Fibroblast of skin of right biceps (primary cell): ENCODE measurements around the gene CCDC158.
"Not testable (repeated sequence)": the region's sequence is repeated elsewhere in the genome, so short reads cannot be mapped to it uniquely, and the experiment has no call there.

Experiments
- DNase-seq: peaks from one replicate; pipeline ENCODE4 v3.0.0-alpha.2; 2013

CCDC158 gene

DNA sequence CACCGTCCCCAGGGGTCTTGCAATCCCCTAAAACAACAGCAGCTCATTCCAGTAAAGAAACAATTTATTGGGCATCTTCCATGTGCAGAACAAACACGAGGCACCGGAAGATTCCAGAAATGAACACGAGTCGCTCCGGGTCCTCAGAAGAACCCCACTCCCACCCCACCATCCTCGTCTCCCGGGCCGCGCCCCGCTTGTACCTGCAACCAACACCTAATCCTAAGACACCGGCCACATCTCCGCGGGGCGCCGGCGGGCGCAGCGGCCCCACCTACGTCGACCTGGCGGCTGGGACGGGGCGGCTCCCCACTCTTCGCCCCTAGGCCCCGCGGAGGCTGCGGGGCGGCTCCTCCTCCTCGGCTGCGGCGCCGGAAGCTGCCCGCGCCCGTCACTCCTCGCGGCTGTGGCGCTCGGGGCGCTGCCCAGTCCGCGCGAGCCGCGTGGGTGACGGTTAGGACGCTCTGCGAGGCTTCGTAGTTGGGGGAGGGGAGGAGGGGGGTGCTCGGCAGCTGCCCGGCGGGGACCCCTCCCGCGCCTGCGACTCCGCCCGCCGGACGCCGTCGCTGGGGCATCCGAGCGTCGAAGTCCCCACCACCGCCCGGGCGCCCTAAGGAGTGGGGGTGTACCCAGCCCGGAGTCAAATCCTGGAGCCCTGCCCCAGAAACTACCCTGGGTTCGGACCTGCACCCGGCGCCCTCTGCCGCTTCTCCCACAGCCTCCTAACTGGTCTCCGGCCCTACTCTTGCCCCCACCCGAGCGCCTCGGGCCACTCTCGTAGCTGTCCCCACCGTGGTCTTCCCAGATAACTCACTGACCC lies at the start of gene CCDC158:
CCDC158 (minus strand) TSS at position 380 of the 820 bp plus-strand sequence. CDS start 17,934 bp downstream, outside the sequence.
- peak; percentile 18 for DNase-seq

DNA sequence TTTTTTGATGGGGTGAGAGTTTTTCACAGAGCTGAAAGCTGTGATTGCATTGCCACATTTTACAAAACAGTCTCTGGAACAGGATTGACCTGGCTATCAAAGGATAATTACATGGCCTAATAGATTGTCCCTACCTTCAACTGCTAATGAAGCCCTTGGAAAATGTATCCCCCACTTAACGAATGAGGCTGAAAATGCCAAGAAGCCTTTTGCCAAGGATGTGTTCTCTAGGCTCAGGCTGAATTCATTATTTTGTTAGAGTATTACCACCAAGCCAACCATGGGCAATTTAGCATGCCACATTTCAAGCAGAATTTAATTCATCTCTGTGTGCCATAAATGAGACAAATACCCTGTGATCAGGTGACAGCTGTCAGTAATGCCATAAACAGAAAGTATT lies 49.6 kb upstream of the CCDC158 start:
- no peak for DNase-seq

DNA sequence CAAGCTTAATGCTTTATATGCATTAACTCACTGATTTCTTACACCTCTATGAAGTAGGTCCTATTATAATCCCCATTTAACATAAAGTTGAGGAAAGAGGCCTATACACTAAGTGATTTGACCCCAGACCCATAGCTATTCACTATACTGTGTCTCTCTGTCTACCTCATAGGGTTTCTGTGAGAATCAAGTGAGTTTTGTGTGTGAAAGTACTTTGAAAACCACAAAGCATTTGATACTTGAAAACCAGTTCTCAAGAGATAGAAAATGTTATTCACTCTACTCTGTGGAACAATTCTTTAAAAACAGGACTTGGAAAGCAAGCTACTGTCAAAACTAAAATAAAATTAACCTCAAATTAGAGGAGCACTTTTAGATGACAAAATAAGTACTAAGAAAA lies 49.1 kb upstream of the CCDC158 start:
- no peak for DNase-seq

DNA sequence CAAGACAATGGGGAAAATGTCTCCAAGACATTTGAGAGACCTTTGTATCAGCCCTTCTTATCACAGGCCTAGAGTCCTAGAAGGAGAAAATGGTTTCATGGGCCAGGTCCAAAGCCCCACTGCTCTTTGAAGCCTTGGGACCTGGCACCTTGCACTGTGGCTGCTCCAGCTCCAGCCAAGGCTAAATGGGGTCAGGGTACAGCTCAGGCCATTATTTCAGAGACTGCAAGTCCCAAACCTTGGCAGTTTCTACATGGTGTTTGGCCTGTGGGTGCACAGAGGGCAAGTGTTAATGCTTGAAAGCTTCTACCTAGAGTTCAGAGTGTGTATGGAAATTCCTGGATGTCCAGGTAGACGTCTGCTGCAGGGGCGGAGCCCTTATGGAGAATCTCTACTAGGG lies 42.6 kb upstream of the CCDC158 start:
- no peak for DNase-seq

DNA sequence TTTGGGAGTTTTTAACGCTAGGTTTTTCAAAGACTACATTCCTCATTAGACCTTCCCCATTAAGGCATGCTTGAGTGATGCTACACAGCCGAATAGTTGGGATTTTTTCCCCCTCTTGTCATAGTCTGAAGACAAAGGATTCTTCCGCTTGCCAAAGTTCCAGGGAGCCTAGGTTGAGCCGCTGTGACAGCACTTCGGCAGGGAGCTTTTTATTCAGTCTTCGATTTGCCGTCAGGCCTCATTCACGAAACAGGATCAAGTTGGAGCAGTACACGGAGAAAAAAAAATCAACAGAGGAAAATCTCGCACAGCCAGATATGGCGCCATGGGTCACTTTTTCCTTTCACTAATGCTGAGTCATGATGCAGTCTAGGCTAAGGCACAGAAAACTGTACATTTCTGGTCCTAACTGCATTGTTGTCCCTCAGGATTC lies 38.4 kb upstream of the CCDC158 start:
- peak; percentile 91 for DNase-seq

DNA sequence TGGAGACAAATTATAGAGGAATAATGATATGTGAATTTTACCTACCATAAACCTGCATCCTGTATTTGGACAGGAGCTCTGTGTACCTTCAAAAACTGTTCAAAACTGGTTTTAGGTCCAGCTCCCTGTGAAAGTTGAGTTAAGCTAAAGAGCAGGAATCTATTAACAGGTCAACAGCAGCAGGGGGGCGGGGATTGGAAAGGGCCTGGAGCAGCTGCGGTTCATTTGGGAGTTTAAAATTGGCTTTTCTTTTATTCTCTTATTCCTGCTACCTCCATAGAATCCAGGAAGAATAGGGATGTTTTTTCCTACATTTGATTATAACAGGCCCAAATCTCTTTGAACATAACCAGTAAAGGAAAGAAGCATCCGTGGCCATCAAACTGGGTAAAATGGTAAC lies 37.9 kb upstream of the CCDC158 start:
- peak; percentile 46 for DNase-seq

DNA sequence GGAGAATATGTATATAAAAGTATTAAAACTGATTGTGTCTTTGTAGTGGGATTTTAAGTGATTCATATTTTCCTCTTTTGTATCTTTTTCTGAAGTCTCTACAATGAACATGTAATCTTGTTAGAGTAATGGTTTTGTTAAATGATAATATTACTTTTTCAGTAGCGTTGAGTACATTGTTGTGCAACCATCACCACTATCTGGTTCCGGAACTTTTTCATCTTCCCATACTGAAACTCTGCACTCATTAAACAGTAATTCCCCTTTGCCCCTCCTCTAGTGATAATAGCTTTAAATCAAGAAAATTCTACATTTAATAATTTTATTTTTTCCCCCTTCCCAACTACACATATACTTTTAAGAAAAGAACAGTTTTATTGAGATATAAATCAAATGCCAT lies 37.4 kb upstream of the CCDC158 start:
- DNase-seq: no peak

DNA sequence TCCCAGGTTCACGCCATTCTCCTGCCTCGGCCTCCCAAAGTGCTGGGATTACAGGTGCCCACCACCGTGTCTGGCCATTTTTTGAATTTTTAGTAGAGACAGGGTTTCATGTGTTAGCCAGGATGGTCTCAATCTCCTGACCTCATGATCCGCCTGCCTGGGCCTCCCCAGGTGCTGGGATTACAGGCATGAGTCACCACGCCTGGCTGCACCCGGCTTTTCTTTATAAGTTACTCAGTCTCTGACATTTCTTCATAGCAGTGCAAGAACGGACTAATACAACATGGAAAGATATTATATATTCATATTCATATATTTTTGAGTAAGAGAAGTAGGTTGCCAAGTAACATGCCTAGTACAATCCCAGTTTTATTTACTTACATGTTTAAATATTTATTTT lies 36.9 kb upstream of the CCDC158 start:
- DNase-seq: peak; percentile 24

DNA sequence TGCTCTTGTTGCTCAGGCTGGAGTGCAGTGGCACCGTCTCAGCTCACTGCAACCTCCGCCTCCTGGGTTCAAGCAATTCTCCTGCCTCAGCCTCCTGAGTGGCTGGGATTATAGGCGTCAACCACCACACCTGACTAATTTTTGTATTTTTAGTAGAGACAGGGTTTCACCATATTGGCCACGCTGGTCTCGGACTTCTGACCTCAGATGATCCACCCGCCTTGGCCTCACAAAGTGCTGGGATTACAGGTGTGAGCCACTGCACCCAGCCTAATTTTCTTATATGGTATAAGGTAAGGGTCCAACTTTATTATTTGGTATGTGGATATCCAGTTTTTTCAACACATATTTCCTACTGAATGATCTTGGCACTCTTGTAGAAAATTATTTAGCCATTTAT lies 33.1 kb upstream of the CCDC158 start:
- DNase-seq: not testable (repeated sequence)

DNA sequence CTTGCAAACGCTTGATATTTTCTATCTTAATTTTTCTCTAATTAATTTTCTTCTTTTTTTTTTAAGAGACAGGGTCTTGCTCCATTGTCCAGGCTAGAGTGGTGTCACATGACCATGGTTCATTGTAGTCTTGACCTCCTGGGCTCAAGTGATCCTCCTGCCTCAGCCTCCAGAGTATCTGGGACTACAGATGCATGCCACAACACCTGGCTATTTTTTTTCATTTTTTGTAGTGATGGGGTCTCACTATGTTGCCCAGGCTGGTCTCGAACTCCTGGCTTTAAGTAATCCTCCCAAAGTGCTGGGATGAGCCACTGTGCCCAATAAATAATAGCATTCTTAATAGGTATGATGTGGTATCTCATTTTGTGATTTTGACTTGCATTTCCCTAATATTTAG lies 32.3 kb upstream of the CCDC158 start:
- DNase-seq: no peak

DNA sequence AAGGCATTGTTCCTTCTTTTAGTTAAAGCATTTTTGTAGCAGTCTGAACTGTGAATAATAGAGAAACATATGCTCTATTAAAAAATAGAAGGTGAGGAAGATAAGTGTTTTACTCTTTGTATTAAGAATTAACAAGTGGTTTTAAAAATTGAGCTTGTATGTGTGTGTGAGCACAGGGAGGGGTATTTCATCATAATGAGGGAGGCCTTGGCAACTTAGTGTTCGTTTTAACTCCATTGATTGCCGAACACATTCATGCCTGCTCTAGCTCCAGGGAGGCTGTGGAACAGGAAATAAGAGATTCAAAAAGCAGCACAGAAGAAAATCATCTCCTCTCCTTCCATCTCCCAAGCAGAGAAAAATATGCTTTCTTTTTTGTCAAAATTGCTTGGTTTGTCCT lies 28.9 kb upstream of the CCDC158 start:
- peak; percentile 10 for DNase-seq

DNA sequence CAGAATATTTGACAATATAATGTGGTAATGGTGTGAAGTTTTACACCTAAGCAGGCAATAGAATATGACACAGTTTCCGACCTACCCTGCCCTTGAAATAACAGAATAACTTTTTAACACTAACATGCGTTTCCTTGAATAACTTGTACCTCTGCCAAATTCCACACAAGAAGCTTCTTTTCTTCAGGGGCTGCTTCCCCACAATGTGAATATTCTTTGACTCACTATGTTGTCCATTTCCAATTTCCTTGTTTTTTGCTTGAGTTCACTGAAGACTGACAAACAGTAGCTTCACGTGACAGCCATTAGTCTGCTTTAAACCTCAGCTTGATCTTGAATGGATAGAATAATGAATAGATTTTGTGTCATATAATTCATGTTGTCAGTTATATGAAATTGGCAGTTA lies 28.4 kb upstream of the CCDC158 start:
- peak; percentile 65 for DNase-seq

DNA sequence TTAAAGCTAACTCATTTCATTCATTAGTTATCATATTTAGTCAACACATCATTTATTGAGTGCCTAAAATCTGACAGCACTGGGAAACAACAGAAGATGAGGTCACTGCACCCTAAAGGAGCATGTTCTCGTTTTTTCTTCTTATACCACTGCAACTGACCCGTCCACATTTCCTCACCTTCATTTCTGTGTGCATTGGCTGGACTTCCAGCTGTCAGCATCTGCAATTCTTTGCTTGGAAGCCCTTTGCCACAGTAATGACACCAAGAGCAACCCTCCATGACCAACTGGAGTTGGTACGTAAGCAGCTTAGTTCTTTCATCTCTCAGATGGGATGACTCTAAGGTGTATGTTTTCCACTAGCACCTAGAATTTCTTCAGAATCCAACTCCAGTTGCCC lies 27.3 kb upstream of the CCDC158 start:
- DNase-seq: no peak

DNA sequence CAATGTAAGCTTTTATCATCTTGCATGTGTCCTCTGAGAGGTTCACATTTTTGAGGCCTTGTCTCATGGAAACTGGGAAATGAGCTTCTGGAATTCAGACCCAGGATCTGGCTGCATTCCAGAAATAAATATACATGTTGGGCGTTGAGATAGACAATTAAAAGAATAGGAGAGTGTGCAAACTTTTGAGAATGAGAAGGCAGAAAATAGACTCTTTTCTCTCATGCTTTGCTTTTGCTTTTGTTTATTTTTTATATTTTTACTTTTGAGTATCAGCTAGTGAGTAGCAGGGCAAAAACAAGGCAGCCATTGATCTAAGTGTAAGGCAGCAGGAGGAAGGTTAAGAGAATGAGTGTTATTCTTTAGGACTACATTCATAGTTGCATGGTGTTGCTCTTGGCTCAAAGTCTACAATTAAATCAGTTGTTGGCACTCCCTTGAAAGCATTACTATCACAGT lies 26.5 kb upstream of the CCDC158 start:
- peak; percentile 82 for DNase-seq

DNA sequence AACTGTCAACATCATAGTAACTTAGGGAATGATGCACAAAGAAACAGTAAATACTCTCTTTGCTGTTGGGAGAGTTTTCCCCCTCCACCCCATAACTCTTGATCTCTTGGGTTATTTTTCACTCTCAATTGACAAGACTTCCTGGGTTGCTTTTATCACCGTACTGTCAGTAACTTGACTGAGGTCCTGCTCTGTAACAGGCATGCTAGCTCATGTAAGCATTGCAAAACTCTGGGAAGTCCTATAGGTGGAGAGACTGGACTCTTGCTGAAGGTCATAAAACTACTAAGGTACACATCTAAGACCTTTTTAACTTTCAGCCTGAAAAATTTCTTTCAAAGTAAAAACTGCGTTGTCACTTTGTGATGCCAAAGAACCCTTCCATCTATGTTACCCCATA lies 25.0 kb upstream of the CCDC158 start:
- DNase-seq: no peak

DNA sequence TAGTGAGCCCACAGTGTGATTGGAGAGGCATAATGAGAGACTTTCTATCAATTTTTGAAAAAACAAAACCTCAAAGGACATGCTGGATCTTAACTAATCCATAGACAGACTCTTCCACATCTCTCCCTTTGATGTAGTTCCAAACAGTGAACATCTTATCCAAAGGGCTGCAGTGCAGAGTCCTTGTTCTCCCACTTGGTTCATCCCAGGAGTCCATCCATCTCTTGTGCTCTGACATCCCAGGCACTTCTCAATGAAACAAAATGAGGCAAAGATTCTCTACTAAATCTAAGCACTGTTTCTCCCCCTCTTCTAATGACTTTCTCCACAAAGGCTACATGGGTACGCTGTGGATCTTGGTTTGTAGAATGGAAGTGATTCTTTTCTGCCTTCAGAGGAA lies 22.4 kb upstream of the CCDC158 start:
- DNase-seq: no peak

DNA sequence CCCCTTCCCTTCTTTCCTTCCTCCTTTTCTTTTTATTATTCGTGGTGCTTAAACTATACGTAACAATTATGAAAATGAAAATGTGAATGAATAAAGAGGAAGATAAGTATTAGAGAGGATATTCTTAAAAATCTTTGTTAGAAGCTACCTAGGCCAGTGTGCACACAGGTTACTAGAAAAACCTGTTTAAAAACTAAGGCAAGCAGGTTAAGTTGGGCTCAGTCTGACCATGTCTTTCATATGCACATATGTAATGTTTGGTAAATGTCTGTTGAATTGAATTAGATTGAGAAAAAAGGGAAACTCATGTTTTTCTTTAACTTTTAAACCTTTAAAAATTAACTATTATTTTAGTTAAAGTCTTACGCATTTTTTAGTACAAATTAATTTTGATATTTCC lies 21.9 kb upstream of the CCDC158 start:
- DNase-seq: no peak

DNA sequence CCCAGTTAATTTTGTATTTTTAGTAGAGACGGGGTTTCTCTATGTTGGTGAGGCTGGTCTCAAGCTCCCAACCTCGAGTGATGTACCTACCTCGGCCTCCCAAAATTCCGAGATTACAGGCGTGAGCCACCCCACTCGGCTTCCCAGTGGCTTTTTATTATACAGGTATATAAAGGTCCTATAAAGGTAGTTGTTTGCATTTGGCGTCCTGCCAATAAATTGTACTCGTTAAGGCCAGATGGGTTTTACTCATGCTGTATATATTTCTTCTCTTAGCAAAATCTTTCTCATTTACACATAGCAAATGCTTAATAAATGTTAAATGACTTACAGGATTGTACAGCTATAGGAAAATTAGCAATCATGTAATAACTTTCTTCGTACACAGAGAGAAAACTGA lies 20.9 kb upstream of the CCDC158 start:
- DNase-seq: no peak

DNA sequence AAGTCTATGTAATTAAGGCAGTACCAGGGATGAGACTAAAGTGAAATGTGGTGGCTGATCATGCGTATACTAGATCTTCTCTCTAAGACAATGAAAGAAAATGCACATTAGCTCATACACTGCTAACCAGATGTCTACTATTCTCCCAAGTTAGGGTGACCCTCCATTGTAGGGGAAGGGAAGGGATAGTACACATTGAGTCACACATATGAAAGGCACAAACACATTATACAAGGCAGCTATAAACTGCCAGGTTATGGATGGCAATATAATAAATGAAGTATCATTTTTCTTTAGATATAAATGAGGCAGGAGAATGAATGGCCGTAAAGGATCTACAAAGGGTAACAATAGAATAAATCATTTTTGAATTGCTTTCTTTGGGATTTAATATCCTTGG lies 18.6 kb upstream of the CCDC158 start:
- no peak for DNase-seq

DNA sequence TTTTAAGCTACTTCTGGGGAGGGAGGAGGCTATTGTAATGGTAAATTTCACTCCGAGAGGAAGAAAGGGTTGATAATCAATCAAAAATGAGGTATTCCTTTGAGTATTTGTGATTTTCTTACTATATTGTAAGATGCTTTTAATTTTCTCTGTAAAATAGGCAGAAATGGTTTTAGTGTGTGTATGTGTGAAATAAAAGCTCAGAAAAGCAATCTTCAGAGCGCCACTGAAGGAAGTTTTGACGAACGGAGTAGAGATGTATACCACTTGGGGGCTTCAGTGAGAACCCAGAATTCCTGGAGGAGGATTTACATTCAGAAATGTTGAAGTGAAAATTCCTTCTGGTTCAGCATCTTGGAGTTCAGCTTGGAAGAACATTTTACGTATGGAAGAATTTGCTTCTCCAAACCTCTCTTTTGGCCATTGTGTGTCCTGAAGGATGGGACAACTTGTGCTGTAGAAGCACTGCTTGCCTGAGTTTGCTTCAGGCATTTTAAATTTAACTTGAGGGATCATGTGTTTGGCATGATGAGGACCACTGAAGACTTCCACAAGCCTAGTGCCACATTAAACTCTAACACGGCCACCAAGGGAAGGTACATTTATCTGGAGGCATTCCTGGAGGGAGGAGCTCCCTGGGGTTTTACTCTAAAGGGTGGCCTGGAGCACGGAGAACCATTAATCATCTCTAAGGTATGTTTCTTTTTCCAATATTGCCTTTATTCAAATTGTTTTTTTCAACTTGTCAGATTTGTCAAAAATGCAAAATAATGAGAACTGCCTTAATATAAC lies 14.8 kb upstream of the CCDC158 start:
- peak; percentile 18 for DNase-seq

DNA sequence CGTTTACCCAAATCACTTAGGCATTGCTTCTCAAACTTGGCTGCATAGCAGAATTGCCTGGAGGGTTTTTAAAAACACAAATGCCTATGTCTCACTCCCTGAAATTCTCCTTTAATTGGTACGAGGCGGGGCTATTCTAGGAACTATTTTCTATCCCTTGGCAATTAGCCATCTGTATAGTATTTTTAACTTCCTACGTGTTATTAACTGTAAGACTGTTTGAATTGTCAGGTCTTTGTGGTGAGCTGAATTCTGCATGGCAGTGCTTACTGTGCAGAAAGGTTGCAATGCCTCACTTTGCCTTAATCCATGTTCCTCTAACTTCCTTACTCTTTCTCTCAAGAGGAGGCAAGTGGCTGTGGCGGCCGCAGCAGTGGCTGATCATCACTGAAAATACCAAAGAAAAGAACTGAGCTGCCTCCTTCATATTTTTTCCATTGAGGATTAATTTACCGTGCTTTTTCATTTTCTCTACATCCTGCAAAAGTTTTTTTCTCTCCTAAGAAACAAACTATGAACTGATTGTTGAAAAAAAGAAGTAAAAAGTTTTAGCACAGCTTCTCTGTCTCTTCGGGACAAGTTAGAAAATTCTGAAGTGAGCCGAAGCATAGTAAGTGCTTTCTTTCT lies 14.1 kb upstream of the CCDC158 start, which contains the start of gene SHROOM3:
SHROOM3 (plus strand) TSS at position 329 of the 627 bp plus-strand sequence. CDS start 824 bp downstream, outside the sequence.
- peak; percentile 25 for DNase-seq

DNA sequence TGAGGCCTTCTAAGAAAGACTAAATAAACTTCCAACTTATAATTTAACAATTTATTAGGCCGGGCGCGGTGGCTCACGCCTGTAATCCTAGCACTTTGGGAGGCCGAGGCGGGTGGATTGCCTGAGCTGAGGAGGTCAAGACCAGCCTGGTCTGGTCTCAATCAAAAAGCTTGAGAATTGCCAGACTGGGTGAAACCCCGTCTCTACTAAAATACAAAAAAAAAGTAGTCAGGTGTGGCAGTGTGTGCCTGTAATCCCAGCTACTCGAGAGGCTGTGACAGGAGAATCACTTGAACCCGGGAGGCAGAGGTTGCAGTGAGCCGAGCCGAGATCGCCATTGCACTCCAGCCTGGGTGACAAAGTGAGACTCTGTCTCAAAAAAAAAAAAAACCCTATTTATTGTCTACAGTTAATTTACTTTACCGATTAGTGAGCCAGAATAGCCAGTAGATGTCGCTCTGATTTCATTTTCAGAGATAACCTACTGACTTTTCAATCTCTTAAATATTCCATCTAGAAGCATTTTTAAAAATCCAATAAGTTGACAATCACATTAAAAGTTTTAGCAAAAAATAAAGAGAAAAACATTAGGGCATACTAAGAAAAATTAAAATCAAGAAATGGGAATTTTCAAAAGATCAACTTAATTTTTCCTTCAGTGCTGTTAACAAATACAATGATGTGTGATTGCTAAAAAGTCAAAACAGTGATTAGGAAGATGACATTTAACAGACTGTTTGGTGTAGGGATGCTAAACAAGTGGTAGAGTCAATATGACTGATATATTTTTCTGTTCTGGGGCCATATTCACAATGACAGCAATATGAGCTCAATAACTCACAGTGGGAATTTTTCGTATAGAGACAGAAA lies 9.8 kb upstream of the CCDC158 start:
- DNase-seq: peak; percentile 69
